ENCODE results near the gene KARS1. TPM values are rescaled to one million over a fixed set of nuclear protein-coding genes. Genes with fewer than 3 reads are reported as not detected.

The KARS1 gene
- total RNA-seq, 6 experiments from 2014 or later, result 135 to 158 (median 152) TPM

DNA sequence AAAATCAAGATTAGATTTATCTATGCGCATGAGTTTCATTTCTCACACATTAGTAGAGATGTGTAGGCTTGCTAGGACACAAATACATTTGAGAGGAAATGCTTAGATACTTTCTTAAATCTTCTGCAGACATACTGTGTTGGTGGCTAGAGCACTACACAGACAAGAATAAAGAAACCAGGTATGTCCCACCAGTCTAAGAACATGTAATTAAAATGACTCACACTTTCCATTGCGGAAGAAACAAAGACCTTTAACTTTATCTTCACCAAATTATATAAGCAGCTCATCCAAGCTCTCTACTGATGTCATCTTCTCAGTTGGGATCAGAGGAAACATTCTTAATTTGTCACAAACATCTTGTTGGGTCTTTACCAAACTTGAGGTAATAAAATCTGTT is 68.7 kb downstream of the KARS1 start:
- Mint-ChIP-seq H3K27me3 (ENCODE audit: insufficient read depth) (no peaks in the 10 kb centered on the region; the same call in 1 of the 2 replicates), H3K36me3 (ENCODE audit: low read depth) (peaks cover 10% of the 10 kb centered on the region), H3K9me3 (no peaks in the 10 kb centered on the region), H3K4me1 (ENCODE audit: low read depth) (no peaks in the 10 kb centered on the region; the same call in 1 of the 2 replicates), H3K27ac (no peak overlapping the region), H3K4me3 (no peak overlapping the region)
- TF ChIP-seq, protein P1, sequence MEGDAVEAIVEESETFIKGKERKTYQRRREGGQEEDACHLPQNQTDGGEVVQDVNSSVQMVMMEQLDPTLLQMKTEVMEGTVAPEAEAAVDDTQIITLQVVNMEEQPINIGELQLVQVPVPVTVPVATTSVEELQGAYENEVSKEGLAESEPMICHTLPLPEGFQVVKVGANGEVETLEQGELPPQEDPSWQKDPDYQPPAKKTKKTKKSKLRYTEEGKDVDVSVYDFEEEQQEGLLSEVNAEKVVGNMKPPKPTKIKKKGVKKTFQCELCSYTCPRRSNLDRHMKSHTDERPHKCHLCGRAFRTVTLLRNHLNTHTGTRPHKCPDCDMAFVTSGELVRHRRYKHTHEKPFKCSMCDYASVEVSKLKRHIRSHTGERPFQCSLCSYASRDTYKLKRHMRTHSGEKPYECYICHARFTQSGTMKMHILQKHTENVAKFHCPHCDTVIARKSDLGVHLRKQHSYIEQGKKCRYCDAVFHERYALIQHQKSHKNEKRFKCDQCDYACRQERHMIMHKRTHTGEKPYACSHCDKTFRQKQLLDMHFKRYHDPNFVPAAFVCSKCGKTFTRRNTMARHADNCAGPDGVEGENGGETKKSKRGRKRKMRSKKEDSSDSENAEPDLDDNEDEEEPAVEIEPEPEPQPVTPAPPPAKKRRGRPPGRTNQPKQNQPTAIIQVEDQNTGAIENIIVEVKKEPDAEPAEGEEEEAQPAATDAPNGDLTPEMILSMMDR (IDR thresholded peaks at IDR 0.05), result no peak
- DNase-seq, result no peak

GRCh38 chr16:75578212-75578611 is 69.3 kb downstream of the KARS1 start:
- Mint-ChIP-seq H3K27ac (no peak overlapping the region), H3K4me3 (no peak overlapping the region), H3K9me3 (no peaks in the 10 kb centered on the region), H3K4me1 (ENCODE audit: low read depth) (no peaks in the 10 kb centered on the region; the same call in 1 of the 2 replicates), H3K36me3 (ENCODE audit: low read depth) (peaks cover 10% of the 10 kb centered on the region), H3K27me3 (ENCODE audit: insufficient read depth) (no peaks in the 10 kb centered on the region; the same call in 1 of the 2 replicates)
- TF ChIP-seq, protein P1 (IDR thresholded peaks at IDR 0.05), result no peak
- DNase-seq, result no peak

Other genes starting within 250 kb of the KARS1 start
- 10 to 100 TPM; 33.0 to 43.1 (median 37.6) TPM for gene CFDP1, start 214.2 kb downstream of the KARS1 start, total RNA-seq (2021; fragmentation: NEBNext Ultra II Directional; extraction: Animal tissue kit (Norgen Biotek cat#: 25700))
- gene TMEM170A, start 183.0 kb downstream of the KARS1 start, total RNA-seq (2021; fragmentation: NEBNext Ultra II Directional; extraction: Animal tissue kit (Norgen Biotek cat#: 25700)), result 10 to 100 TPM in 4 of 6 experiments, 1 to 10 TPM in 2; 8.2 to 11.7 (median 10.6) TPM
- under 1 TPM in 2 of 6 experiments, not detected in 4; 0.05 TPM for gene CHST6, start 152.2 kb downstream of the KARS1 start, total RNA-seq (2021; fragmentation: NEBNext Ultra II Directional; extraction: Animal tissue kit (Norgen Biotek cat#: 25700))
- not detected for gene CHST5, start 111.6 kb downstream of the KARS1 start, total RNA-seq (2021; fragmentation: NEBNext Ultra II Directional; extraction: Animal tissue kit (Norgen Biotek cat#: 25700))
- 10 to 100 TPM in 3 of 6 experiments, 1 to 10 TPM in 3; 9.0 to 14.5 (median 10.0) TPM for gene TMEM231, start 91.4 kb downstream of the KARS1 start, total RNA-seq (2021; fragmentation: NEBNext Ultra II Directional; extraction: Animal tissue kit (Norgen Biotek cat#: 25700))
- gene GABARAPL2, start 81.3 kb downstream of the KARS1 start, total RNA-seq (2021; fragmentation: NEBNext Ultra II Directional; extraction: Animal tissue kit (Norgen Biotek cat#: 25700)), result 100 to 1,000 TPM in 3 of 6 experiments, 10 to 100 TPM in 3; 82.0 to 114 (median 100) TPM
- 10 to 100 TPM; 48.3 to 61.2 (median 55.0) TPM for gene ADAT1, start 24.4 kb downstream of the KARS1 start, total RNA-seq (2021; fragmentation: NEBNext Ultra II Directional; extraction: Animal tissue kit (Norgen Biotek cat#: 25700))
- gene TERF2IP, start 108 bp upstream of the KARS1 start, total RNA-seq (2021; fragmentation: NEBNext Ultra II Directional; extraction: Animal tissue kit (Norgen Biotek cat#: 25700)), result 10 to 100 TPM; 67.9 to 87.8 (median 70.6) TPM
- not detected for gene CPHXL2, start 29.3 kb upstream of the KARS1 start, total RNA-seq (2021; fragmentation: NEBNext Ultra II Directional; extraction: Animal tissue kit (Norgen Biotek cat#: 25700))
- not detected for gene DUXB, start 53.8 kb upstream of the KARS1 start, total RNA-seq (2021; fragmentation: NEBNext Ultra II Directional; extraction: Animal tissue kit (Norgen Biotek cat#: 25700))
- not detected for gene CPHXL, start 78.8 kb upstream of the KARS1 start, total RNA-seq (2021; fragmentation: NEBNext Ultra II Directional; extraction: Animal tissue kit (Norgen Biotek cat#: 25700))